CD4-positive, CD25-positive, alpha-beta regulatory T cell (primary cell): Measurements from ENCODE around the gene B3GLCT. TPM values are rescaled to one million over a fixed set of nuclear protein-coding genes. Genes with fewer than 3 reads are reported as not detected.

ENCODE experiments used
- ATAC-seq, 2 donors: fragments of 150-1000 bp; cut with Tn5 transposase; one replicate each; pipeline ENCODE4 v1.10.0; 2021; ENCODE audit warnings: low read depth in 2 of 2, moderate number of reproducible peaks in 2 of 2, moderate library complexity in 1 of 2
- DNase-seq, 3 donors: peaks; one replicate each; pipeline versions ENCODE4 v3.0.0 to v3.0.0-alpha.2; 2012 to 2022; ENCODE audit warnings: mixed read lengths in 1 of 3
- H3K27ac ChIP-seq: one replicate; pipeline ENCODE4 v1.7.0; 2013; ENCODE audit warnings: mild to moderate bottlenecking, low read length; ENCODE audit not compliant: insufficient read depth, poor library complexity, severe bottlenecking
- H3K27me3 ChIP-seq: one replicate; pipeline ENCODE4 v1.7.0; 2013; ENCODE audit warnings: low read length; ENCODE audit not compliant: control insufficient read depth, insufficient read depth
- H3K36me3 ChIP-seq: one replicate; pipeline ENCODE4 v1.7.0; 2013; ENCODE audit warnings: mild to moderate bottlenecking, low read length, moderate library complexity; ENCODE audit not compliant: control insufficient read depth, insufficient read depth
- H3K4me1 ChIP-seq: 2 replicates; pipeline ENCODE4 v1.7.0; 2013; ENCODE audit warnings: mild to moderate bottlenecking, low read length; ENCODE audit not compliant: insufficient read depth, control insufficient read depth, poor library complexity, severe bottlenecking
- H3K4me3 ChIP-seq: one replicate; pipeline ENCODE4 v1.7.0; 2013; ENCODE audit warnings: low read depth, mild to moderate bottlenecking, low read length, moderate library complexity
- H3K9me3 ChIP-seq, 2 experiments: 1 replicate in 1 of 2; 2 replicates in 1 of 2; pipeline ENCODE4 v1.7.0; 2013; ENCODE audit warnings: low read length in 2 of 2, mild to moderate bottlenecking in 1 of 2, moderate library complexity in 1 of 2; ENCODE audit not compliant: control insufficient read depth in 2 of 2
- H3K27ac Mint-ChIP-seq, 3 donors: one replicate each; pipeline ENCODE4 v1.8.0; 2020 to 2022; ENCODE audit warnings: mild to moderate bottlenecking in 3 of 3, mixed read lengths in 3 of 3, moderate library complexity in 2 of 3
- H3K27me3 Mint-ChIP-seq: one replicate; pipeline ENCODE4 v1.8.0; 2022; ENCODE audit warnings: mild to moderate bottlenecking, mixed read lengths
- H3K36me3 Mint-ChIP-seq: one replicate; pipeline ENCODE4 v1.8.0; 2020; ENCODE audit warnings: mixed read lengths
- H3K4me1 Mint-ChIP-seq, 4 donors: one replicate each; pipeline ENCODE4 v1.8.0; 2020 to 2022; ENCODE audit warnings: mixed read lengths in 4 of 4, mild to moderate bottlenecking in 1 of 4
- H3K4me3 Mint-ChIP-seq, 4 donors: one replicate each; pipeline ENCODE4 v1.8.0; 2020 to 2022; ENCODE audit warnings: mild to moderate bottlenecking in 4 of 4, mixed read lengths in 4 of 4, moderate library complexity in 3 of 4
- H3K9me3 Mint-ChIP-seq, 7 donors: one replicate each; pipeline ENCODE4 v1.8.0; 2020 to 2022; ENCODE audit warnings: mixed read lengths in 7 of 7, mild to moderate bottlenecking in 3 of 7, moderate library complexity in 2 of 7
- polyA plus RNA-seq, 4 donors: library from polyadenylated mRNA; unstranded; fragments of 300-500 nt; fragmentation: Illumina TruSeq; gene quantifications; one replicate each; pipeline ENCODE4 v1.2.3, GENCODE V29; 2021
- total RNA-seq: library from RNA; stranded (reverse); gene quantifications from one replicate; pipeline ENCODE4 v1.2.3, GENCODE V29; 2022

Gene B3GLCT
- total and polyA plus RNA-seq, 5 donors from 2014 or later: 3.4 to 5.6 (median 3.5) TPM

DNA sequence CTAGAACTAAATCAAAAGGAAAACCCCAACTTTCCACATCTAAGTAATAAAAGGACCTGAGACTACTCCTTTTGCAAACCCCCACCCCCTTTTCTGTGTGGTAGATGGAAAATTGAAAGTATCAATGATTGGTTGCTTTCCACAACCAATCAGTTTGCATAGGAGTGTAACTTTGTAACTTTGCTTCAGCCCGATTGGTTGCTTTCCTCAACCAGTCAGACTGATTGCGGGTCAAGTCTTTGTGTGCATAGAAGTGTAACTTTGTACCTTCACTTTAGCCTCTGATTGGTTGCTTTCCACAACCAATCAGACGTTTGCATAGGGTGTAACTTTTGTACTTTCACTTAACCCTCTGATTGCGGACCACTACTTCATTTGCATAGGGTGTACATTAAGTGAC is 8.0 kb upstream of the B3GLCT start:
- Mint-ChIP-seq H3K4me1 (no peaks in the 10 kb centered on the region), H3K27me3 (peaks cover 21% of the 10 kb centered on the region), H3K27ac (no peak overlapping the region), H3K36me3 (no peaks in the 10 kb centered on the region), H3K4me3 (no peak overlapping the region), H3K9me3 (peaks cover 0 to 4% (median 0%) of the 10 kb centered on the region in 7 donors)
- no peak overlapping the region for H3K27ac ChIP-seq
- ATAC-seq (no peak), DNase-seq (no peak)
- H3K4me1 ChIP-seq: no peaks in the 10 kb centered on the region
- no peaks in the 10 kb centered on the region for H3K27me3 ChIP-seq
- H3K36me3 ChIP-seq: no peaks in the 10 kb centered on the region
- no peak overlapping the region for H3K4me3 ChIP-seq
- H3K9me3 ChIP-seq: no peaks in the 10 kb centered on the region

DNA sequence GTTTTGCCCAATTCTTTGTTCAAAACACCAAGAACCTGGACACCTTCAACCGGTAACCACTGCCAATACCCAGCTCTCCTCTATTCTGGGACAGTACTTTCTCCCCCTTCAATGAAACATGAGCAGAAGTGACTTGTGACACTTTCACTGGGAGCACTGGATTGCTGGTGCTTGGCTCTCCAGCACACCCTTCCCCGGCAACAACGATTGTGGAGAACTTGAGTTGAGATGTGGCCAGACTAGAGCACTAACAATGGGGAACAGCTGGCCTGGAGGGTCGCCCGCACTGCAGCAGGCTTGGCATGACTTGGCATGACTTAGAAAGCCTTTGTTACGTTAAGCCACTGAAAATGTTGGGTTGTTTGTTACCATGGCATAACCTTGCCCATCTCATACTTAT is 7.5 kb upstream of the B3GLCT start:
- Mint-ChIP-seq H3K36me3 (no peaks in the 10 kb centered on the region), H3K27me3 (peaks cover 24% of the 10 kb centered on the region), H3K4me1 (no peaks in the 10 kb centered on the region), H3K27ac (no peak overlapping the region), H3K4me3 (no peak overlapping the region), H3K9me3 (peaks cover 0 to 4% (median 0%) of the 10 kb centered on the region in 7 donors)
- no peaks in the 10 kb centered on the region for H3K9me3 ChIP-seq
- H3K4me1 ChIP-seq: no peaks in the 10 kb centered on the region
- DNase-seq: no peak
- no peak for ATAC-seq
- no peaks in the 10 kb centered on the region for H3K27me3 ChIP-seq
- no peaks in the 10 kb centered on the region for H3K36me3 ChIP-seq
- H3K27ac ChIP-seq: no peak overlapping the region
- no peak overlapping the region for H3K4me3 ChIP-seq

DNA sequence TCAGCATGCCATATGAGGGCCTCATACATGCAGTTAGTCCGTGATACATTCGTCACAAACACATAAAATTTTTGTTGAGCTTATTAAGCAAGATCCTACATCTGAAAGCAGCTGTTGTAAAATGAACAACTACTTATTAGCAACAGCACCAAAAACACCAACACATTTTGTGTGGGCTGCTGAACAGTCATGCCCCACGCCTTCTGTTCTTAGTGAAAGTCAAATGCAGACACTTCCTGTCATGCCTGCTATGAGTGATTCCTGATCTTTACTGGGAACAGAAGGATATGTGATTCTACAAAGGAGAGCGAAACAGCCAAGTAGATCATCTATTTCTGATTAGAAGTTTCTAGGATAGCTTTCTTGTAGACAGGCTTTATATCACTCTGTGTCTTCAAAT is 4.2 kb upstream of the B3GLCT start:
- DNase-seq: no peak
- H3K27me3 ChIP-seq: no peaks in the 10 kb centered on the region
- no peak overlapping the region for H3K27ac ChIP-seq
- Mint-ChIP-seq H3K36me3 (no peaks in the 10 kb centered on the region), H3K4me3 (peak overlapping the region in 1 of 4 donors; percentile 10), H3K4me1 (peaks cover 0 to 8% (median 2%) of the 10 kb centered on the region in 4 donors), H3K9me3 (peaks cover 0 to 4% (median 0%) of the 10 kb centered on the region in 7 donors), H3K27me3 (peaks cover 20% of the 10 kb centered on the region), H3K27ac (no peak overlapping the region)
- no peak overlapping the region for H3K4me3 ChIP-seq
- peaks cover 6% of the 10 kb centered on the region for H3K4me1 ChIP-seq
- H3K9me3 ChIP-seq: no peaks in the 10 kb centered on the region
- H3K36me3 ChIP-seq: no peaks in the 10 kb centered on the region
- ATAC-seq: no peak

- H3K9me3 ChIP-seq: no peaks in the 10 kb centered on the region
- H3K27me3 Mint-ChIP-seq: peaks cover 12% of the 10 kb centered on the region
- no peaks in the 10 kb centered on the region for H3K9me3 Mint-ChIP-seq
- H3K27ac ChIP-seq: no peak overlapping the region
- H3K4me3 ChIP-seq: no peak overlapping the region
- H3K4me3 Mint-ChIP-seq: no peak overlapping the region
- no peak for ATAC-seq
- peaks cover 11% of the 10 kb centered on the region for H3K4me1 ChIP-seq
- H3K27me3 ChIP-seq: no peaks in the 10 kb centered on the region
- peaks cover 0 to 18% (median 9%) of the 10 kb centered on the region in 4 donors for H3K4me1 Mint-ChIP-seq
- no peaks in the 10 kb centered on the region for H3K36me3 ChIP-seq
- no peak overlapping the region for H3K27ac Mint-ChIP-seq
- H3K36me3 Mint-ChIP-seq: no peaks in the 10 kb centered on the region
- no peak for DNase-seq
These were observed 2.8 kb upstream of the B3GLCT start for GRCh38 chr13:31196992-31197391.

DNA sequence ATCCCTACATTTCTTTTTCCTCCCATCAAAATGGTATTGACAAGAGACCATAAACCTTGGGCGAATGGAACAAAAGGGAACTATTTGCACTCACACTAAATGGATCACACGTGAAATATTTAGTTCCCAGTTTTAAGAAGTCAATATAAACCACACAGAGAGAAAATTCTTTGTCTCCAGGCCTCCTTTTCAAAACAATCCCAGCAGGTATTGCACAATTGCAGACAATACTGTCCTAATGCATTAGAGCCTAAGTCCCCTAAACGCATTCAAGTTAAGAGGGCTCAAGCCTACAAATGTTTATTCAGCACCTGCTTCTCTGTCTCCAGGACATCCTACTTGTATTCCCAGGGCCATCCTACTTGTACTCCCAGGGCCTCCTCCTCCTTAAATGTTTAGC is 1.3 kb upstream of the B3GLCT start:
- Histone ChIP-seq H3K27me3 (no peaks in the 10 kb centered on the region), H3K36me3 (no peaks in the 10 kb centered on the region), H3K9me3 (no peaks in the 10 kb centered on the region), H3K4me1 (peaks cover 11% of the 10 kb centered on the region), H3K27ac (no peak overlapping the region), H3K4me3 (no peak overlapping the region)
- DNase-seq (no peak), ATAC-seq (no peak)
- H3K4me3 Mint-ChIP-seq: peak overlapping the region; percentile 25 to 79 (median 61)
- no peak overlapping the region for H3K27ac Mint-ChIP-seq
- peaks cover 0 to 18% (median 11%) of the 10 kb centered on the region in 4 donors for H3K4me1 Mint-ChIP-seq
- H3K27me3 Mint-ChIP-seq: peaks cover 8% of the 10 kb centered on the region
- H3K36me3 Mint-ChIP-seq: no peaks in the 10 kb centered on the region
- no peaks in the 10 kb centered on the region for H3K9me3 Mint-ChIP-seq

GRCh38 chr13:31199527-31199848 is 287 bp upstream of the B3GLCT start:
- Histone ChIP-seq H3K4me1 (peaks cover 11% of the 10 kb centered on the region), H3K27ac (peak overlapping the region; percentile 84), H3K9me3 (no peaks in the 10 kb centered on the region), H3K27me3 (no peaks in the 10 kb centered on the region), H3K4me3 (peak overlapping the region; percentile 64), H3K36me3 (no peaks in the 10 kb centered on the region)
- Mint-ChIP-seq H3K36me3 (no peaks in the 10 kb centered on the region), H3K4me1 (peaks cover 0 to 20% (median 13%) of the 10 kb centered on the region in 4 donors), H3K9me3 (no peaks in the 10 kb centered on the region), H3K27me3 (peaks cover 8% of the 10 kb centered on the region), H3K4me3 (peak overlapping the region; percentile 69 to 94 (median 86)), H3K27ac (peak overlapping the region; percentile 80 to 94 (median 90))
- no peak for DNase-seq
- peak; percentile 7 to 9 for ATAC-seq

GRCh38 chr13:31200637-31200971 is 829 bp downstream of the B3GLCT start:
- H3K9me3 Mint-ChIP-seq: no peaks in the 10 kb centered on the region
- Histone ChIP-seq H3K27me3 (no peaks in the 10 kb centered on the region), H3K27ac (peak overlapping the region; percentile 84), H3K9me3 (no peaks in the 10 kb centered on the region), H3K4me3 (peak overlapping the region; percentile 69), H3K36me3 (no peaks in the 10 kb centered on the region), H3K4me1 (peaks cover 11% of the 10 kb centered on the region)
- peak overlapping the region; percentile 87 to 93 (median 88) for H3K4me3 Mint-ChIP-seq
- peaks cover 8% of the 10 kb centered on the region for H3K27me3 Mint-ChIP-seq
- H3K27ac Mint-ChIP-seq: peak overlapping the region; percentile 81 to 92 (median 85)
- ATAC-seq: peak in 1 of 2 donors; percentile 2
- no peaks in the 10 kb centered on the region for H3K36me3 Mint-ChIP-seq
- H3K4me1 Mint-ChIP-seq: peaks cover 4 to 25% (median 15%) of the 10 kb centered on the region in 4 donors
- DNase-seq: peak in 1 of 3 donors; percentile 26

DNA sequence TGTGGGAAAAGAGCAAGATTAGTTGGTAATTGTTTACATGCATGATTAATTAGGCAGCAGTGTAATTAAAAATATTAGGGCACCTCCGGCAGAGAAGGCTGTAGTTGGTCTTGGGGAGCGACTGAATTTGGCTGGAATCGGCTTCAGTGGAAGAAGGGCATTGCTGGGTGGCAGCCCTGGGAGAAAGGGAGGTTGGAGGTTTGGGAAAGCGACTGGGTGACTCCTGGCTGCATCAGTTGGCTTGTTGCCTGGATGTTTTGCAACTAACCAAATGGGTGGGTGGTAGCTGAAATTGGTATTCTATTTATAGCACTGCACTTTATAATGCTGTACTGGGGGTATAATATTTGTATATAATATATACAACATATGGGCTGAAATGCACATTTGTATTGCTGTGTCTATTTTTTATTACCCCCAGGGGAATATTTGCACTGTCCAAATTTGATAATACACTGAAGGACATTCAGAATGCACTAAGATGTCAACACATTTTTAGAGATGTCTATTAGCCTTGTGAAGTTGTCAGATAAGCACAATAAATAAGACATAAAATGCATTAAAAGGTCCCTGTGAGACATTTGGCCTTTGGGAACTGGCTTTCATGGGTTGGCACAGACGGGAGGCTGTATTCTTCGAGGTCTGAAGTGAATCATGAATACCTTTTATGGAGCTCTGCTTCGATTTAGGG is 1.7 kb downstream of the B3GLCT start:
- H3K27me3 Mint-ChIP-seq: peaks cover 8% of the 10 kb centered on the region
- Histone ChIP-seq H3K27ac (no peak overlapping the region), H3K4me3 (peak overlapping the region; percentile 69), H3K4me1 (peaks cover 11% of the 10 kb centered on the region), H3K27me3 (no peaks in the 10 kb centered on the region), H3K36me3 (no peaks in the 10 kb centered on the region), H3K9me3 (no peaks in the 10 kb centered on the region)
- no peak for DNase-seq
- no peak for ATAC-seq
- H3K9me3 Mint-ChIP-seq: no peaks in the 10 kb centered on the region
- peak overlapping the region; percentile 87 to 93 (median 88) for H3K4me3 Mint-ChIP-seq
- H3K36me3 Mint-ChIP-seq: no peaks in the 10 kb centered on the region
- peaks cover 4 to 25% (median 15%) of the 10 kb centered on the region in 4 donors for H3K4me1 Mint-ChIP-seq
- peak overlapping the region in 2 of 3 donors; percentile 81 to 92 for H3K27ac Mint-ChIP-seq
